TTC549 (cell line): Measurements from ENCODE around the gene TADA2B.

ENCODE experiments used
- FAIRE-seq: peaks from 2 replicates; lab custom pipeline; 2012; peaks lifted over from hg19 to GRCh38; lab: Jason Lieb, UNC

TADA2B gene

DNA sequence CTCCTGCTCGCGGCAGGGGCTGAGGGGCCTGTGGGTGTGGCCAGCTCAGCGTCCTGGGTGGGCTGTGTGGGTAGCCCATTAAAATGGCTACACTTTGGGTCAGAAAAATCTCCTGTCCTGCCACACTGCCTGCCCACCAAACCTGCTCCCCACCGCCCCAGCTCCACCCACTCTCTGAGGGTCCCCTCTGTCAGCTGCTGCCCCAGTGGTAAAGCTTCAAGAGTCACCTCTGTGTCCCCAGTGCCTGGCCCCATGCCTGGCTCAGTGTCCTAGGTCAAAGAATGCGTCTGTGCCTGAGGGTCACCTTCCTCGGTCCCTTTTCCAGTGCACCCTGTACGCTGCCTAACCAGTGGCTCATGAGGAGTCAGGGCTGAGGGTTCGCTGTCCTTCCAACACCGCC, 24.9 kb upstream of the TADA2B start:
- FAIRE-seq: no peak

DNA sequence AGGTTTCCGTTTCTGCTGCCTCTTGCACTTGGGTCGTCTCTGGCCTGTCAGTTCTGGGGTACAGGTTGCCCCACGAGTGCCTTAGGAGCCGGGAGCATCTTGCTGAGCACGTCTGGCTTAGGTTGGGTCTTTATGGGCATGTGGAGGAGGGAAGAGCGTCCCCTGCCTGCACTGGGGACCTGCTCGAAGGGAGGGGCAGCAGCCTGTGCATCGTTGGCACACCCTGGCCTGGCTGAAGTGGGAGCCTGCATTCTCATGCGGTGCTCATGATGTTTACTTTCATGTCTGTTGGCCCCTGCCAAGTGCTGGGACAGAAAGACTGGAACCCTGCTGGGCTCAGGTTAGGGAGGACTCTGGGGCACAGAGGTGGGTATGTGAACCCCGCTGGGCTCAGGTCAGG, 23.8 kb upstream of the TADA2B start:
- FAIRE-seq: no peak

DNA sequence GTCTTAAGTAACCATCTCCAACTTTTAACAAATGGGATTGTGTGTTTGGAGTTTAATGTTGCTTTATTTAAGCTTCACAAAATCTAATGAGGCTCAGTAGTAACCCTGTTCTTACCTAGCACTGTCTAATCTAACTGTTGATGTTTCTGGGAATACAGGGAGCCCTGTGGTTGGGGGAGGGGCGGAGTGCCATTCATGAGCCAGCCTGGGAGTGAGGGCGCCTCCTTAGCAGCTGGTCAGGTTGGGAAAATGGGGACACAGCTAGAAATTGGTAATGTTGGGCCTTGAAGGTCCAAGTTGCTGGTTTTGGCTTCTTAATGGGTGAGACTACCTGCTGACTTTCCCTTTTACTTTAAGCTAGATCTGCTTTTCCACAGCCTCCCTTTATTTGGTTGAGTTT, 22.9 kb upstream of the TADA2B start:
- FAIRE-seq: no peak

DNA sequence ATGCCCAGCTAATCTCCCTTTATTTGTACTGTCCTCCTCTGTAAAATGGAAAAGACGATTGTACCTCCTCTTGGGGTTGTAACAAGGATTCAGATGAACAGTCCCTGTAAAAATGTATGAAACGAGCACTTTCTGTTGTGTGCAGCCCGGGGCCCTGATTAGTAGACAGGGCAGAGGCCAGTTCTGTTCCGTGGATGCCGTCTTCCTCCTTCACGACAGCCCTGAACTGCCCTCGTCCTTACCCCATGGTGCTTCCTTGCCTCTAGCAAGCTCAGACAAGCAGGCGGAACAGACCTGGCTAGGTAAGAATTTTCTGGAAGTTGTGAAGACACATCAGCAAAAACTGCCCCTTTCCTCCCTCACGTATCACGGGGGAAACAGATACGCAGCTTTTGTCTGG, 22.3 kb upstream of the TADA2B start:
- FAIRE-seq: no peak

DNA sequence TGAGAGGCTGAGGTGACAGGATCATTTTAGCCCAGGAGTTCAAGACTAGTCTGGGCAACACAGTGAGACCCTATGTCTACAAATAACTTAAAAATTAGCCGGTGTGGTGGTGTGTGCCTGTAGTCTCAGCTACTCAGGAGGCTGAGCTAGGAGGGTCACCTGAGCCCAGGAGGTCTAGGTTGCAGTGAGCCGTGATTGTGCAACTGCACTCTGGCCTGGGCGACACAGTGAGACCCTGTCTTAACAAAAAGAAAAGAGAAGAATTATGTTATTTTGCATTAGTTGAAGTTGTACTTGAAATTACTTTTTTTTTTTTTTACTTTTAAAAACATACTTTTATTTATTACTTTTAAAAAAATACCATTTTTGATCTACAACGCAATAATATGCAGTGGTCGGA, 21.8 kb upstream of the TADA2B start:
- FAIRE-seq: no peak

DNA sequence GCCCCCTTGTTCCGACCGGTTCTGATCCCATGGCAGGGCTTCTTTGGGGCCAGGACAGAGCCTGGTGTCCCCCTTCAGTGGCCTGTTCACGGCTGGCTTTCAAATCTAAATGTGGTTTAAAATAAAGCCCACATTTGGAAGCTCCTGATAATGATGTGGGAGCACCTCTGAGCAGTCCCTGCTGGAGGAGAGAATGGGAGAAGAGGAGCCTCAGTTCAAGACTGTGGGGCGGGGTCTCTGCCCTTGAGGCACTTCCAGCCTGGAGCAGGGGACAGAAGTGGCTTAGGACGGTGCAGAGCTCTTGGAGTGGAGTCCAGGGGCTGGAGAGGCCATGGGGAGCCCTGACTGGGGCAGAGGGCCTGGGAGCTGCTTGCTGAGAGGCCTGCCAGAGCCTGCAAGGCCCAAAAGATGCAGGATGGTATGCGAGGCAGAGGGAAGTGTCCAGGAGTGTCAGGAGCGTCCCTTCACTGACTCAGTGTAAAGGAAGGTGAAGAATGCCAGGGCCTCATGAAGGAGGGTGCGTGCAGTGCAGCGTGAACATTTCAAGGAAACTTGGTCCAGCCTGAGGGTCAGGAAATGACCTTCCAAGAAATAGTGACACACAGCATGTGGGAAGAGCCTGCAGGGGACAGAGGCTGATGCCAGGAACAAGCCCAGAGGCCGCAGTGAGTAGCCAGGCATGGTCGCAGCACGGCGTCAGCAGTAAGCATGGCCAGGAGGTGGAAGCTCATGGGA, 21.1 kb upstream of the TADA2B start:
- FAIRE-seq: no peak

DNA sequence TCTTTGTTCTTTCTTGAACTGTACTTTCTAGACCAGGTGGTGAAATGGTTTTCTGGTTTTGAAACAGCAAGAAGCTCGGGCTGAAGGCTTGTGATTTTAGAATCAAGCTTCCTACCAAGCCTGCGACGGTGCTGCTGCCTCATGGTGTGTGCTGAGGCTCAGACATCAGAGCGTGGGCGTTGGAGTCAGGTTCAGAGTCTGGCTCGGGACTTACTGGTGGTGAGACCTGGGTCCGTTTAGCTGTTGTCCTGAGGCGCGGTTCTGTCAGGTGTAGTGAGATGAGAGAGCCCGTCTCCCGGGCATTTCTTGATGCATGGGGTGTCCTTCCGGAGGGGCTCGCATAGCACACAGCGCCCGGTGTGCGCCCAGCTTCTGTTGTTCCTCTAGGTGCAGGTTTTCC, 19.7 kb upstream of the TADA2B start:
- no peak for FAIRE-seq

DNA sequence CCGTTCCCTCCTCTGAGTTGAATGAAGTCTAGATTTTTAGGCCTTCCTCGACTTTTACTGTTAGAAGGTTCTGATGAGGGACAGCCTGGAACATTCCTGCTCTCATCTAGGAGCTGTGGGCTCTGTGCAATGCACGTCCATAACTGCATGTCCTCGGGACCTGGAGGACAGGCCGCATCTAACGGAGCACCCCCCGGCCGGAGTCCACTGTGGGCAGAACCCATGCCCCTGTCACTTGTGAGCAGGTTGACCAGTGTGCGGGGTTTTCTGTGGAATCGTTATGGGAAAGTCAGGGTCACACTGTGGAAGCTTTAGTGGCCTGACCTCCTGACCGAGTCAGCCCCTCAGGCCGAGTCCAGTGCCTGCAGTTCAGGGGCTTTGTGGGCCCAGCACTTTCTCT, 19.3 kb upstream of the TADA2B start:
- no peak for FAIRE-seq

DNA sequence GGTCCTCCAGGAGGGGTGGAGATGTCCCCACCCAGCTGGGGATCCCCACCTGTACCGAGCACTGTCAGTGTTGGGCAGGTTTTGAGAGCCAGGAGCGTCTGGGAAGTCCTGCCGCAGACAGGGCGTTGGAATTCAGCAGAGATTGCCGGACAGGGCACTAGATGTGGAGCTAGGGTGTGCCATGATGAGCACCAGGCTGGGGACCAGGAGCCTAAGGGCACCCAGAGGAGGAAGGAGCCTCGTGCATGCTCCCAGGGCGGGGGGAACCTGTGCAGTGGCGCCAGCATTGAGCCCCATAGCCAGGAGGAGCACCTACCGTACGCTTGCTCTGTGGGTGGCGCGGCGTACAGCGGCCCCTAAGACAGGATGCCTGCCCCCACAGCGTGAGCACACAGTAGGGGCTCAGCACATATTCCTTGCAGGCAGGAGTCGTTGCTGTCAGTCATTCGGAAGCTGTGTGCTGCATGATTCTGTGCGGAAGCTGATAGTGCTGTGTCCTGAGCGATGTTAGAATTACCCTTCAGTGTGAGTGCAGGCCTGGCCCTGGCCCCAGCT, 18.8 kb upstream of the TADA2B start:
- FAIRE-seq: no peak

DNA sequence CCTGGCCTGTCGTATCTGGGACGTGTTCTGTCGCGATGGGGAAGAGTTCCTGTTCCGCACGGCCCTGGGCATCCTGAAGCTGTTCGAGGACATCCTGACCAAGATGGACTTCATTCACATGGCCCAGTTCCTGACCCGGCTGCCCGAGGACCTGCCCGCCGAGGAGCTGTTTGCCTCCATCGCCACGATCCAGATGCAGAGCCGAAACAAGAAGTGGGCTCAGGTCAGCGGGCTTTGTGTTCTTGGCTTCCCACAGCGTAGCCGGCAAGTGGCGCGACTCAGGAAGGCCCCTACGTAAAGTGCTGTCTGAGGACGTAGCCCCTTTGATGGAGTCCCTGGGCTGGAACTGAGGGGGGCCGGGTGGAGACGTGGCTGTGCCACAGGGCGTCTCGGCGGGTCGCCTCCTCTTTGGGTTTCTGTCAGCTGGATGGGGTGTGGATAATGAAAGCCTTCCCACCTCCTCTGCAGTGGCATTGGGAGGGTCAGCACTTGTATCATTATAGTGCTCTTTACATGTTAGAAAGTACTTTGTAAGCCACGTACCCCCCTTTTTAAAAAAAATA, 18.1 kb upstream of the TADA2B start:
- FAIRE-seq: no peak

DNA sequence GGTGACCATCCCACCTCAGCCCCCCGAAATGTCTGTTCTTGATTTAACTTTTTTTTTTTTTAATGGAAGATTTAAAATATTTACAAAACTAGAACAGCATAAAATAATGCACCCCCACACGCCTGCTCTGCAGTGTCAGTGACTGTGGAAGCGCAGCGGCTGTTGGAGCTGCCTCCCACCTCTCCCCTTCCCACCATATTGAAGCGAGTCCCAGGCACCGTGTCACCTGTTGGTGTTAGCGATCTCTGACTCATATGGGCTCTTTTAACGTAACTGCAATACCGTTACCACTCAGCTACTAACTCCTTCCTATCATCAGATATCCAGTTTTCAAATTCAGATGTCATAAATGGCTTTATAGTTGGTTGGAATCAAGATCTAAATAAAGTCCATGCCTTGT, 17.1 kb upstream of the TADA2B start:
- FAIRE-seq: no peak

DNA sequence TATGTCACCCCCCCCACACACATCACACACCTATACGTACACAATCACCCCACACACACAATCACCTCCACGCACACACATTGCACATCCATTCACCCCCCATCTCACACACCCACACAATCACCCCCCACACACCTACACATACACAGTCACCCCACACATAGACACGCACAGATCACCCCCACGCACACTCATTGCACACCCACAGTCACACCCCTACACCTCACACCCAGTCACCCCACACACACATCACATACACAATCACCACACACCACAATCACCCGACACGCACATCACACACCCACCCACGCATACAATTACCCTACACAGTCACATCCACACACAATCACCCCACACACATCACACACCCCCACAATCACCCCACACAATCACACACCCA, 15.9 kb upstream of the TADA2B start:
- FAIRE-seq: no peak

DNA sequence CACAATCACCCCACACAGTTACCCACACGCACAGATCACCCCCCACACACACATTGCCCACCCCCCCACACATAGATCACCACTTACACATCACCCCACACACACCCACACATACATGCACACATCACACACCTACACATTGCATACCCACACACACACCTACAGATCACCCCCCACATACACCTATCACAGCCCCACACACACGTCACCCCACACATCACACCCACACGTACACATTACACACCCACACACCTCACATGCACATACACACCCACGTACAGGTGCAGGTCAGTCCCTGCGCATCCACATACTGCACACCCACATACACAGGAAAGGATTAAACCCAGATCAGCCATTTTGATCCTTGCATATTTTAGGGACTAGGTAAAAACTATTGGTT, 15.3 kb upstream of the TADA2B start:
- FAIRE-seq: no peak

DNA sequence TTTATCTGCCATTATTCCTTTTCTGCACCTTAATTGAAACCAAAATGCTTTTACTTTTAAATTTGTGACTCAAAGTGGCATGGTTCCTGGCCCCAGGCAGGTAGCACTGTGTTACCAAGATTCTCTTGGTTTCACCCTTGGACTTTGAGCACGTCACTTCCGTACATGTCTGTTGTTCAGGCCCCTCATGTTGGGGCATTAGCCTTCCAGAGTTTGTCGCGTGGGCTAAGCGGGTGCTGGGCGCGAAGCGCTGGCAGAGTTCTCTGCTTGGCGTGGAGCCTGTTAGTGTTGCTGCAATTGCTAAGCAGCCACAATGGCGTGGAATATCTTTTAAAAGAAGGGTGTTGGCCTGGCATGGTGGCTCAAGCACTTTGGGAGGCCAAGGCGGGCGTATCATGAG, 14.0 kb upstream of the TADA2B start:
- no peak for FAIRE-seq

DNA sequence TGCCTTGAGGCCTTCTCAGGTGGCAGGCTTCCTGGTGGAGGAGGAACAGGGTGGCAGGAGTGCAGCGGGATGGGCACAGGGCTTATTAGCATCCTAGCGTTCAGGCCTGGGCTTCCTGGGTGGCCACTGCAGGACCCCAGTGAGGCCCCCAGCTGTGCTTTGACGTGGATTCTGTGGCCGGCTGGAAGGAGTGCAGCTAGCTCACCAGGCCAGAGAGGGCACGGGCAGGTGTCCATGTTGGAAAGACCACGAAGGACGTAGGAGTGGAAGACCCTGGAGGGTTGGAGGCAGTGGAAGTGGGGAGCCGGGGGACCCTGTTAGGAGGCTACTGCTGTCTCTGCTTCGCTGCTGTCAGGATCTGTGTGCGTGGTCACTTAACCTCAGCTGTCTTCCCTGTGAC, 13.3 kb upstream of the TADA2B start:
- no peak for FAIRE-seq

DNA sequence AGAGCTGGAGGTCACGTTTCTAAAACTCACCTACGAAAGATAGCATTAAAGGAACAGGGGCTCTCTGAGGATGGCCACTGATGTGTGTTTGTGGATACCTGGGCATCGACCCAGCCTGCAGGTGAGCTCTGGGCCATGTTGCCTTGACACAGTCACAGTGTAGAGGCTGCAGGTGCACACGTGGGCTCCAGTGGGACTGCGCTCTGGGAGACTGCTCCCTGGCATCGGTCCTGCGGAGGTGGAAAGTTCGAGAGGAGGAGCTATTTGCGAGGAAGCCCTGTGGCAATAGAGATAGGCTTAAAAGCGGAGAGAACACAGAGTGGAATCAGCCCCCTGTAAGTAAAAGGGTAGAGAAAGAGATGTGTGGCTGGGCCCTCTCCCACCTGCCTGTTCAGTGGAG, 12.3 kb upstream of the TADA2B start:
- no peak for FAIRE-seq

DNA sequence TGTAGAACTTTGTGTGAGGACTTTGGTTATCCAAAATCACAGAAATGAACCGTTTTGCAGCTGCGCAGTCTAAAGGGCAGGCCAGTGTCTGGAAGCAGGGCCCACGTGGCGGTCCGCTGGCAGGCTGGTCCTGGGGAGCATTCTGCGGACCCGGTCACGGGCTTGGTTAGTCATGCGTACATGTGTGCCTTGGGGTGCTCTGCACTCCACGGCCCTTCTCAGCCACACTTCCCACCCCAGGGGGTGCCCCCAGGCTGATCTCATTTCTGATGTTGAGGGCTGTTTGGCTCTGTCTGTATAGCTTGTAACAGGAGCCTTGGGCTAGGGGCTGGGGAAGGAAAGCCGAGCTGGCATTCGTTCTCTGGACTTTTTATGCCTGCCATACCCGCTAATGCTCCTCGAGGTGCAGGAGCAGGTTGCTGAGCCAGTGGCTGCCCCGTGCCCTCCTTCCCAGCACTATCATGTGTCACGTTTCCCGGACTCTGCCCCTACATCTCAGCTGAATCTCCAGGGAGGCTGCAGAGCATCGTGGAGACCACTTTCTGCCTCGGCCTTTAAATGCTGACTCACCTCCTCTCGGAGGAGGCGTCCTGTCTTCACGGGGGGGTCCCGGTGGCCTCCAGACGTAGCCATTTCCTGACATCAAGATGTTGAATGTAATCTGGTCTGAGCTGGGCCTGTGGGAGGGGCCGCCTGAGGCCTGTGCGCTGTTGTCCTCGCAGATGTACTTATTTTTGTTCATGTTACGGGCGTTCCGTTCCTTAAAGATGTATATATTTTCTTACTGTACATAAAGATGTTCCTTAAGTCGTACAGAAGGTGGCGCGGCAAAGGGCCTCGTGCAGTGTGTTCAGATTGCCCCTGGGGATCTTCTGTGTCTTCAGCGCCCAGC, 11.4 kb upstream of the TADA2B start:
- FAIRE-seq: no peak

DNA sequence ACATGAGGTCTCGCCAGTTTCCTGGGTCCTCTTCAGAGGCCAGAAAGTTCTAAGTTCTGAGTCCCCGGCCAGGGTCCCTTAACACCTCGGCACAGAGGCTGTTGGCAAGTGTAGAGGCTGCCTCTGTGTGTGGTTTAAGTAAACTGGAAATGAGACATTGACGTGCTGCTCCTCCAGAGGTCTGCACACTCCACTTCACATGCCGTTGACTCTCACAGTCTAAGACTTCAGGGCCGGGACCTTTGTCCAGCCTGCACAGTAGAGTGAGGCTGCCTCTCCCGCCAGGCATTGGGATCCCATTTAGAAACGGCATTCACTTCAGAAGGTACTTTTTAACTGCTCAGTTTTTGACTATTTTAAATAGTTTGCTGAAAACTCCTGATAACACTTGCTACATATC, 10.6 kb upstream of the TADA2B start:
- FAIRE-seq: no peak

DNA sequence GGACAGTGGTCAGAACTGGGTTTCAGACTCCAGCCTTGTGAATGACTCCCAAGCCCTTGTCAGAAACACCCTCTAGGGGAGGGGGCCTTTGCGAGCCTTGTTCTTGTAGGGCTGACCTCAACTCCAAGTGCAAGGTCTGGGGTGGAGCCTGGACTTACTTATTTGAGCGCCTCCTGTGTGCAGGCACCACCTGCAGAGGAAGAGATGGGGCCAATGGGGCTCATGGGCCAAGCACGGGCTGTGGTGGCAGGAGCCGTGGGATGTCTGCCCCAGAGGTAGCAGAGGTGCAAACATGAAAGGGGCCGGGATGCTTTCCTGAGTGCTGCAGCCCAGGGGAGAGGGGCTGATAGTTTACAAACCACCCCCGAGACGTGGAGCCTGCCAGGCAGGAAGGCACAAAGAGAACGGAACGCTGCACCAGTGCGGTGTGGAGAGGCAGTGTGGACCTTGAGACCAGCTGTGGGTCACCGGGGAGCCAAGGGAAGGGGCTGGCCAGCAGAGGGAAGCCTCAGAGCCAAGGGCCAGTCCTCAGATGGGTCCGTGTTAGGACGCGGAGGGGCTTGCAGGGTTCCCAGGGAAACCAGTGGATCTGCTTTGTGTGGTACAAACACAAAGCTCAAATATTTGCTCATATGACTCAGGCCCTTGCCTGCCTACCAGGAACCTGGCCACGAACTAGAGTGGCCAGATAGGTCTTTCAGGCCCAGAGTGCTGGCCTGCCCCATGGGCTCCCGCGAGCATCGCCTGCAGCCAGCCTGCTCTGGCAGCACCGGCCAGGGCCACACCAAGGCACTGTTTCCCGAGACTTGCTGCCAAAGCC, 8.7 kb upstream of the TADA2B start:
- FAIRE-seq: no peak

DNA sequence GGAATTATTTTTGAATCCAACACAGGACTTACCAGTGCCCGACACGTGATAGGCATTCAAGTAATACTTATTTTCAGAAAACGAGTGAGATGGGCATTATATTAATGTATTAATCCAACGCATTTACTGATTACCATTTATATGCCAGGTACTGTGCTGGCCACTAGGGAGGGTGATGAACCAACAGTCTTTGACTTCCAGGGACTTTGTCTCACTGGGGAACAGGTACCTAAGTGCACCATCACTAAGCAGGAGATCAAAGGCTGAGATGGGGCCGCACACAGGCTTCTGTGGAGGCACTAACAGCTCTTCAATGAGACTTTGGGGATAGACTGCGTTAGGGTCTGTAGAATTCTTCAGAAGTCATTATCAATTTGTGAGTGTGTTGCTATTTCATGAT, 5.7 kb upstream of the TADA2B start:
- FAIRE-seq: no peak

DNA sequence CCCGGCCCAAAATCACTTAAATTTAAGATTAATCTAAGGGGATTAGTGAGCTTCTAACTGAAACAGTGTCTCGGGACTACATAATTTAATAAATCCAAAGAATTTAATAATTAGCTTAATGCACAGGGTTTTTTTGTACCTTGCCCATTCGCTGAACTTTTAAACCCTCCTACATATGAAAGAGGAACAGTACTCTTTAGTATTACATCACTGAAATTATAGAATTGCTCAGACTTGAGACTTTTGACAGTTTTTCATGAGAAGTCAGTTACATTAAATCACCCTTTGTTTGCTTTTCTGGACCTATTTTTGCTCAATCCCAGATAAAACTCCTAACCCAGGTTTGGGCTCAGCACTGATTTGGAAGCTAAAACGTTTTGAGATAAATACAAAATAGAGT, 2.4 kb upstream of the TADA2B start:
- FAIRE-seq: no peak

DNA sequence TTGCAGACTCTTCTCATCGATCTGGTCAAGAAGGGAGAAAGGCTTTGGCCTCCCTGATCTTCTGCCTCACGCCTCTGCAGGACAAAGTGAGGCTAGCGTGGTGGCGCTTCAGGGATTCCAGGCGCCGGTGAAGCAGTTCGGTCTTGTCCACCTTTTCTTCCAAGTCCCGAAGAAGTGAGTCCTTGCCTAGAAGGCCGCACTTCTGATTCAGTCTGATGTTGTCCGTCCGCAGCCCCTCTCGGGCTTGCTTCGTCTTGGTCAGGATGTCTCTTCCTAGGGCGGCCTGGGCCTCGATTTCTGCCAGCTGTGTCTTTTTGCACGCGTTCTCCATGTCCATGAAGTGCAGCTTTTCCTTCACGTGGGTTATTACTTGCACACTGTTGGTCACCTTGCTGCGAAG, 1.9 kb upstream of the TADA2B start:
- no peak for FAIRE-seq
